Fibroblast of skin of right quadriceps (primary cell): ENCODE data around the gene COMMD8.
"Not testable (repeated sequence)": the region's sequence is repeated elsewhere in the genome, so short reads cannot be mapped to it uniquely, and the experiment has no call there.

Source experiments
- DNase-seq: peaks from one replicate; pipeline ENCODE4 v3.0.0-alpha.2; 2013

The COMMD8 gene

GRCh38 chr4:47463235-47463956 lies at the start of gene COMMD8:
Gene COMMD8, minus strand, starts transcription at chr4:47463702. Its CDS starts 51 bp downstream, at chr4:47463651.
- DNase-seq, result peak; percentile 95

GRCh38 chr4:47510506-47511143 lies 47.1 kb upstream of the COMMD8 start:
- peak; percentile 24 for DNase-seq

- peak; percentile 47 for DNase-seq
Observed at GRCh38 chr4:47505666-47506065, 42.2 kb upstream of the COMMD8 start.

- no peak for DNase-seq
Observed at GRCh38 chr4:47505147-47505546, 41.6 kb upstream of the COMMD8 start.

- no peak for DNase-seq
Observed at GRCh38 chr4:47500776-47501175, 37.3 kb upstream of the COMMD8 start.

- peak; percentile 48 for DNase-seq
Observed at GRCh38 chr4:47499700-47500099, 36.2 kb upstream of the COMMD8 start.

- no peak for DNase-seq
Observed at GRCh38 chr4:47498899-47499298, 35.4 kb upstream of the COMMD8 start.

GRCh38 chr4:47494124-47494430 lies 30.6 kb upstream of the COMMD8 start:
- no peak for DNase-seq

GRCh38 chr4:47493238-47494123 lies 30.0 kb upstream of the COMMD8 start:
- DNase-seq, result no peak

- peak; percentile 35 for DNase-seq
Observed at GRCh38 chr4:47490550-47490949, 27.0 kb upstream of the COMMD8 start.

GRCh38 chr4:47488706-47489105 lies 25.2 kb upstream of the COMMD8 start:
- no peak for DNase-seq

GRCh38 chr4:47486727-47487126 lies 23.2 kb upstream of the COMMD8 start:
- DNase-seq, result not testable (repeated sequence)

- no peak for DNase-seq
Observed at GRCh38 chr4:47486231-47486673, 22.8 kb upstream of the COMMD8 start.

- DNase-seq, result no peak
Observed at GRCh38 chr4:47485768-47486167, 22.3 kb upstream of the COMMD8 start.

- DNase-seq, result peak; percentile 91
Observed at GRCh38 chr4:47485047-47485692, 21.7 kb upstream of the COMMD8 start, which contains the start of gene ATP10D. Gene ATP10D, plus strand, starts transcription at chr4:47485275. Its CDS starts 27,266 bp downstream, at chr4:47512541.

GRCh38 chr4:47484168-47484567 lies 20.7 kb upstream of the COMMD8 start:
- DNase-seq, result no peak

- peak; percentile 4 for DNase-seq
Observed at GRCh38 chr4:47483745-47484144, 20.2 kb upstream of the COMMD8 start.

GRCh38 chr4:47482326-47482725 lies 18.8 kb upstream of the COMMD8 start:
- peak; percentile 25 for DNase-seq

- DNase-seq, result no peak
Observed at GRCh38 chr4:47478804-47479203, 15.3 kb upstream of the COMMD8 start.

- no peak for DNase-seq
Observed at GRCh38 chr4:47475411-47475810, 11.9 kb upstream of the COMMD8 start.

GRCh38 chr4:47474799-47475198 lies 11.3 kb upstream of the COMMD8 start:
- DNase-seq, result no peak

- DNase-seq, result no peak
Observed at GRCh38 chr4:47473141-47473750, 9.7 kb upstream of the COMMD8 start.

GRCh38 chr4:47471591-47471990 lies 8.1 kb upstream of the COMMD8 start:
- DNase-seq, result no peak
